NCI-H748 treated with DMSO at 0.1 percent for 48 hours (cell line): Measurements from ENCODE around the gene DNLZ.

Experiments
- DNase-seq: peaks from one replicate; lab custom pipeline; 2025; lab: John Stamatoyannopoulos, UW

DNLZ gene

GRCh38 chr9:136395345-136396218 lies 32.0 kb upstream of the DNLZ start:
- DNase-seq: no peak

- no peak for DNase-seq
Observed at GRCh38 chr9:136395020-136395340, 31.4 kb upstream of the DNLZ start.

GRCh38 chr9:136394312-136395019 lies 30.9 kb upstream of the DNLZ start:
- DNase-seq: no peak

GRCh38 chr9:136393531-136393930 lies 30.0 kb upstream of the DNLZ start:
- DNase-seq: no peak

GRCh38 chr9:136392538-136393449 lies 29.2 kb upstream of the DNLZ start:
- DNase-seq: no peak

- DNase-seq: no peak
Observed at GRCh38 chr9:136391737-136392537, 28.4 kb upstream of the DNLZ start.

GRCh38 chr9:136389396-136389795 lies 25.9 kb upstream of the DNLZ start:
- DNase-seq: no peak

GRCh38 chr9:136387217-136387616 lies 23.7 kb upstream of the DNLZ start:
- no peak for DNase-seq

GRCh38 chr9:136386018-136386417 lies 22.5 kb upstream of the DNLZ start:
- DNase-seq: no peak

- DNase-seq: no peak
Observed at GRCh38 chr9:136385015-136385414, 21.5 kb upstream of the DNLZ start.

- no peak for DNase-seq
Observed at GRCh38 chr9:136383436-136383835, 19.9 kb upstream of the DNLZ start.

GRCh38 chr9:136381966-136382513 lies 18.5 kb upstream of the DNLZ start:
- no peak for DNase-seq

- DNase-seq: no peak
Observed at GRCh38 chr9:136381311-136381710, 17.8 kb upstream of the DNLZ start.

- no peak for DNase-seq
Observed at GRCh38 chr9:136380381-136380780, 16.8 kb upstream of the DNLZ start.

- no peak for DNase-seq
Observed at GRCh38 chr9:136379891-136380290, 16.3 kb upstream of the DNLZ start.

- no peak for DNase-seq
Observed at GRCh38 chr9:136379401-136379800, 15.9 kb upstream of the DNLZ start.

- DNase-seq: no peak
Observed at GRCh38 chr9:136379003-136379287, 15.4 kb upstream of the DNLZ start.

- DNase-seq: no peak
Observed at GRCh38 chr9:136378170-136379002, 14.8 kb upstream of the DNLZ start.

GRCh38 chr9:136377341-136378169 lies 14.0 kb upstream of the DNLZ start:
- DNase-seq: no peak

GRCh38 chr9:136376457-136376856 lies 12.9 kb upstream of the DNLZ start:
- DNase-seq: no peak
